ENCODE data around the gene SDE2. TPM values are rescaled to one million over a fixed set of nuclear protein-coding genes. Genes with fewer than 3 reads are reported as not detected.
"Not testable (repeated sequence)": the region's sequence is repeated elsewhere in the genome, so short reads cannot be mapped to it uniquely, and the experiment has no call there.

Gene SDE2
- total RNA-seq, 1 donor from 2014 or later, result 22.3 TPM

GRCh38 chr1:225944387-225944786, 54.8 kb downstream of the SDE2 start:
- Mint-ChIP-seq H3K4me1 (ENCODE audit: low read depth) (peaks cover 5% of the 10 kb centered on the region), H3K9me3 (no peaks in the 10 kb centered on the region), H3K4me3 (ENCODE audit: low read depth) (no peak overlapping the region), H3K27ac (no peak overlapping the region), H3K36me3 (ENCODE audit: low read depth) (no peaks in the 10 kb centered on the region), H3K27me3 (ENCODE audit: low read depth) (peaks cover 8% of the 10 kb centered on the region)
- intact Hi-C loops (cut with micrococcal nuclease), result no loop called here
- no peak for DNase-seq (ENCODE audit: low spot score)

GRCh38 chr1:225943582-225943981, 55.6 kb downstream of the SDE2 start:
- intact Hi-C loops (cut with micrococcal nuclease), result no loop called here
- Mint-ChIP-seq H3K27me3 (ENCODE audit: low read depth) (peaks cover 8% of the 10 kb centered on the region), H3K36me3 (ENCODE audit: low read depth) (no peaks in the 10 kb centered on the region), H3K4me1 (ENCODE audit: low read depth) (peaks cover 5% of the 10 kb centered on the region), H3K27ac (no peak overlapping the region), H3K9me3 (no peaks in the 10 kb centered on the region), H3K4me3 (ENCODE audit: low read depth) (no peak overlapping the region)
- no peak for DNase-seq (ENCODE audit: low spot score)

GRCh38 chr1:225942574-225942973, 56.6 kb downstream of the SDE2 start:
- H3K9me3 Mint-ChIP-seq, result no peaks in the 10 kb centered on the region
- no peaks in the 10 kb centered on the region for H3K36me3 Mint-ChIP-seq (ENCODE audit: low read depth)
- no peak overlapping the region for H3K4me3 Mint-ChIP-seq (ENCODE audit: low read depth)
- no peak for DNase-seq (ENCODE audit: low spot score)
- peaks cover 5% of the 10 kb centered on the region for H3K4me1 Mint-ChIP-seq (ENCODE audit: low read depth)
- peaks cover 4% of the 10 kb centered on the region for H3K27me3 Mint-ChIP-seq (ENCODE audit: low read depth)
- intact Hi-C loops (cut with micrococcal nuclease), result no loop called here
- no peak overlapping the region for H3K27ac Mint-ChIP-seq

- H3K27me3 Mint-ChIP-seq (ENCODE audit: low read depth), result no peaks in the 10 kb centered on the region
- peaks cover 5% of the 10 kb centered on the region for H3K4me1 Mint-ChIP-seq (ENCODE audit: low read depth)
- H3K27ac Mint-ChIP-seq, result no peak overlapping the region
- no peaks in the 10 kb centered on the region for H3K9me3 Mint-ChIP-seq
- no peaks in the 10 kb centered on the region for H3K36me3 Mint-ChIP-seq (ENCODE audit: low read depth)
- no peak for DNase-seq (ENCODE audit: low spot score)
- intact Hi-C loops (cut with micrococcal nuclease), result no loop called here
- H3K4me3 Mint-ChIP-seq (ENCODE audit: low read depth), result no peak overlapping the region
Observed at GRCh38 chr1:225941942-225942222, 57.3 kb downstream of the SDE2 start.

- H3K4me3 Mint-ChIP-seq (ENCODE audit: low read depth), result no peak within 1 kb of the TSS
- no peaks in the 10 kb centered on the region for H3K36me3 Mint-ChIP-seq (ENCODE audit: low read depth)
- no peaks in the 10 kb centered on the region for H3K9me3 Mint-ChIP-seq
- H3K27me3 Mint-ChIP-seq (ENCODE audit: low read depth), result no peaks in the 10 kb centered on the region
- intact Hi-C loops (cut with micrococcal nuclease), result no loop called here
- peaks cover 5% of the 10 kb centered on the region for H3K4me1 Mint-ChIP-seq (ENCODE audit: low read depth)
- no peak within 1 kb of the TSS for H3K27ac Mint-ChIP-seq
- DNase-seq (ENCODE audit: low spot score), result no peak
Observed at GRCh38 chr1:225941187-225941941, 57.8 kb downstream of the SDE2 start, which contains the start of gene LEFTY2. Gene LEFTY2, minus strand, starts transcription at chr1:225941220. Its CDS starts 80 bp downstream, at chr1:225941140.

GRCh38 chr1:225940385-225941151, 58.6 kb downstream of the SDE2 start:
- H3K4me1 Mint-ChIP-seq (ENCODE audit: low read depth), result peaks cover 5% of the 10 kb centered on the region
- no peak overlapping the region for H3K27ac Mint-ChIP-seq
- H3K9me3 Mint-ChIP-seq, result no peaks in the 10 kb centered on the region
- intact Hi-C loops (cut with micrococcal nuclease), result no loop called here
- no peaks in the 10 kb centered on the region for H3K36me3 Mint-ChIP-seq (ENCODE audit: low read depth)
- H3K27me3 Mint-ChIP-seq (ENCODE audit: low read depth), result no peaks in the 10 kb centered on the region
- DNase-seq (ENCODE audit: low spot score), result no peak
- H3K4me3 Mint-ChIP-seq (ENCODE audit: low read depth), result no peak overlapping the region

GRCh38 chr1:225939939-225940310, 59.2 kb downstream of the SDE2 start:
- DNase-seq (ENCODE audit: low spot score); H3K4me1 Mint-ChIP-seq (ENCODE audit: low read depth); H3K36me3 Mint-ChIP-seq (ENCODE audit: low read depth); H3K27ac Mint-ChIP-seq; H3K9me3 Mint-ChIP-seq; H3K4me3 Mint-ChIP-seq (ENCODE audit: low read depth); intact Hi-C loops (cut with micrococcal nuclease); H3K27me3 Mint-ChIP-seq (ENCODE audit: low read depth): not testable (repeated sequence)

GRCh38 chr1:225939097-225939938, 59.8 kb downstream of the SDE2 start:
- DNase-seq (ENCODE audit: low spot score); intact Hi-C loops (cut with micrococcal nuclease); H3K4me1 Mint-ChIP-seq (ENCODE audit: low read depth); H3K9me3 Mint-ChIP-seq; H3K4me3 Mint-ChIP-seq (ENCODE audit: low read depth); H3K27me3 Mint-ChIP-seq (ENCODE audit: low read depth); H3K36me3 Mint-ChIP-seq (ENCODE audit: low read depth); H3K27ac Mint-ChIP-seq: not testable (repeated sequence)

GRCh38 chr1:225937048-225937968, 61.8 kb downstream of the SDE2 start:
- Mint-ChIP-seq H3K4me1 (ENCODE audit: low read depth) (no peaks in the 10 kb centered on the region), H3K36me3 (ENCODE audit: low read depth) (no peaks in the 10 kb centered on the region), H3K27ac (no peak overlapping the region), H3K27me3 (ENCODE audit: low read depth) (no peaks in the 10 kb centered on the region), H3K4me3 (ENCODE audit: low read depth) (no peak overlapping the region), H3K9me3 (no peaks in the 10 kb centered on the region)
- DNase-seq (ENCODE audit: low spot score), result no peak
- intact Hi-C loops (cut with micrococcal nuclease), result no loop called here

GRCh38 chr1:225936523-225936922, 62.6 kb downstream of the SDE2 start:
- DNase-seq (ENCODE audit: low spot score), result no peak
- no peak overlapping the region for H3K4me3 Mint-ChIP-seq (ENCODE audit: low read depth)
- H3K36me3 Mint-ChIP-seq (ENCODE audit: low read depth), result no peaks in the 10 kb centered on the region
- no peaks in the 10 kb centered on the region for H3K9me3 Mint-ChIP-seq
- H3K27ac Mint-ChIP-seq, result no peak overlapping the region
- intact Hi-C loops (cut with micrococcal nuclease), result no loop called here
- no peaks in the 10 kb centered on the region for H3K27me3 Mint-ChIP-seq (ENCODE audit: low read depth)
- H3K4me1 Mint-ChIP-seq (ENCODE audit: low read depth), result no peaks in the 10 kb centered on the region

- H3K27ac Mint-ChIP-seq; intact Hi-C loops (cut with micrococcal nuclease); DNase-seq (ENCODE audit: low spot score); H3K9me3 Mint-ChIP-seq; H3K36me3 Mint-ChIP-seq (ENCODE audit: low read depth); H3K27me3 Mint-ChIP-seq (ENCODE audit: low read depth); H3K4me3 Mint-ChIP-seq (ENCODE audit: low read depth); H3K4me1 Mint-ChIP-seq (ENCODE audit: low read depth): not testable (repeated sequence)
Observed at GRCh38 chr1:225936086-225936485, 63.1 kb downstream of the SDE2 start.

- intact Hi-C loops (cut with micrococcal nuclease), result no loop called here
- H3K4me3 Mint-ChIP-seq (ENCODE audit: low read depth), result no peak overlapping the region
- no peak overlapping the region for H3K27ac Mint-ChIP-seq
- no peaks in the 10 kb centered on the region for H3K27me3 Mint-ChIP-seq (ENCODE audit: low read depth)
- H3K36me3 Mint-ChIP-seq (ENCODE audit: low read depth), result no peaks in the 10 kb centered on the region
- DNase-seq (ENCODE audit: low spot score), result no peak
- H3K9me3 Mint-ChIP-seq, result no peaks in the 10 kb centered on the region
- H3K4me1 Mint-ChIP-seq (ENCODE audit: low read depth), result no peaks in the 10 kb centered on the region
Observed at GRCh38 chr1:225934711-225935110, 64.4 kb downstream of the SDE2 start.
